Measurements from ENCODE around the gene ZNF48. TPM values are rescaled to one million over a fixed set of nuclear protein-coding genes. Genes with fewer than 3 reads are reported as not detected.
A peak's percentile ranks its signal among the peaks of the same experiment; 100 is the strongest.

ZNF48 gene
- total RNA-seq, 1 experiment from 2014 or later: 57.3 TPM

- Histone ChIP-seq H2BK12ac (ENCODE audit: insufficient read length, low read depth, low read length) (no peak overlapping the region), H2BK120ac (ENCODE audit: low read depth, low read length, poor library complexity, severe bottlenecking) (no peak overlapping the region), H3K79me1 (ENCODE audit: insufficient read depth, low read depth, low read length, poor library complexity, severe bottlenecking) (no peaks in the 10 kb centered on the region), H3K79me2 (ENCODE audit: insufficient read depth, low read length) (no peaks in the 10 kb centered on the region; the same call in 1 of the 2 replicates), H3K4me1 (ENCODE audit: insufficient read depth, low read length) (peaks cover 3% of the 10 kb centered on the region; the same call in 1 of the 2 replicates), H4K91ac (ENCODE audit: insufficient read length, low read depth, low read length) (no peak overlapping the region), H2AK5ac (ENCODE audit: insufficient read length, low read length) (no peak overlapping the region), H3K9me3 (ENCODE audit: control insufficient read depth, low read depth, low read length) (no peaks in the 10 kb centered on the region), H3K4ac (ENCODE audit: low read depth, low read length) (no peak overlapping the region), H3K23me2 (ENCODE audit: insufficient read length, low read depth, low read length, poor library complexity, severe bottlenecking) (peaks cover 5% of the 10 kb centered on the region), H2BK5ac (ENCODE audit: insufficient read length, low read length) (no peak overlapping the region), H4K8ac (replicated peaks; ENCODE audit: insufficient read length, low read depth, low read length) (no peak overlapping the region), H4K20me1 (ENCODE audit: control insufficient read depth, insufficient read depth, insufficient read length) (no peaks in the 10 kb centered on the region), H3K23ac (ENCODE audit: insufficient read length, low read depth, low read length) (no peak overlapping the region), H2BK15ac (ENCODE audit: low read depth, low read length) (no peak overlapping the region), H3K14ac (ENCODE audit: insufficient read depth, low read length) (no peak overlapping the region), H3K4me2 (ENCODE audit: insufficient read depth, insufficient read length, low read length) (peak overlapping the region; percentile 68), H4K5ac (ENCODE audit: insufficient read length, low read depth, low read length) (no peak overlapping the region), H2BK20ac (ENCODE audit: low read depth, low read length, poor library complexity, severe bottlenecking) (no peak overlapping the region), H3K18ac (ENCODE audit: insufficient read length, low read depth, low read length) (no peak overlapping the region), H3K9ac (ENCODE audit: extremely low read depth, insufficient read length, low read length) (peak overlapping the region; percentile 37), H3K56ac (ENCODE audit: insufficient read length, low read depth, low read length) (no peak overlapping the region), H3K27ac (ENCODE audit: insufficient read length, low read depth, low read length) (no peak overlapping the region), H3K27me3 (ENCODE audit: insufficient read depth, low read length) (no peaks in the 10 kb centered on the region), H3T11ph (ENCODE audit: low read length) (no peak overlapping the region), H2AFZ (ENCODE audit: low read length) (no peak overlapping the region)
- Mint-ChIP-seq H3K4me1 (peaks cover 14 to 18% of the 10 kb centered on the region in 2 experiments), H3K9me3 (peaks cover 6 to 10% of the 10 kb centered on the region in 2 experiments; a peak in 3 of 5 replicates), H3K27me3 (ENCODE audit: low read depth) (peaks cover 21% of the 10 kb centered on the region), H3K36me3 (ENCODE audit: insufficient read depth in 1 of 3, low read depth in 3 of 3) (peaks cover 15 to 27% (median 23%) of the 10 kb centered on the region in 3 experiments), H3K27ac (no peak overlapping the region), H3K4me3 (peak overlapping the region; percentile 84 to 89)
- no peak for DNase-seq
- WGBS (ENCODE audit: extremely low coverage, insufficient read length, low lambda C conversion rate): no CpG with 5 or more reads among the region's 29 CpGs
- TF ChIP-seq, protein P1, sequence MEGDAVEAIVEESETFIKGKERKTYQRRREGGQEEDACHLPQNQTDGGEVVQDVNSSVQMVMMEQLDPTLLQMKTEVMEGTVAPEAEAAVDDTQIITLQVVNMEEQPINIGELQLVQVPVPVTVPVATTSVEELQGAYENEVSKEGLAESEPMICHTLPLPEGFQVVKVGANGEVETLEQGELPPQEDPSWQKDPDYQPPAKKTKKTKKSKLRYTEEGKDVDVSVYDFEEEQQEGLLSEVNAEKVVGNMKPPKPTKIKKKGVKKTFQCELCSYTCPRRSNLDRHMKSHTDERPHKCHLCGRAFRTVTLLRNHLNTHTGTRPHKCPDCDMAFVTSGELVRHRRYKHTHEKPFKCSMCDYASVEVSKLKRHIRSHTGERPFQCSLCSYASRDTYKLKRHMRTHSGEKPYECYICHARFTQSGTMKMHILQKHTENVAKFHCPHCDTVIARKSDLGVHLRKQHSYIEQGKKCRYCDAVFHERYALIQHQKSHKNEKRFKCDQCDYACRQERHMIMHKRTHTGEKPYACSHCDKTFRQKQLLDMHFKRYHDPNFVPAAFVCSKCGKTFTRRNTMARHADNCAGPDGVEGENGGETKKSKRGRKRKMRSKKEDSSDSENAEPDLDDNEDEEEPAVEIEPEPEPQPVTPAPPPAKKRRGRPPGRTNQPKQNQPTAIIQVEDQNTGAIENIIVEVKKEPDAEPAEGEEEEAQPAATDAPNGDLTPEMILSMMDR (conservative IDR thresholded peaks at IDR 0.05): no peak
Measured at GRCh38 chr16:30444231-30445148, 49.3 kb downstream of the ZNF48 start.
